IMR-90 (cell line): ENCODE data around the gene ARHGAP15. TPM values are rescaled to one million over a fixed set of nuclear protein-coding genes. Genes with fewer than 3 reads are reported as not detected.

Source experiments
- ATAC-seq: fragments of 200-7000 bp; cut with Tn5 transposase; 2 replicates; pipeline ENCODE4 v1.9.1; 2020; ENCODE audit warnings: low read depth, mild to moderate bottlenecking, moderate library complexity
- BruUV-seq: library from RNA; stranded (reverse); fragments of 400-500 nt; replicated peaks from 2 replicates; lab custom pipeline; 2021; lab: Mats Ljungman, UMichigan
- CTCF ChIA-PET: fragments of 300-600 bp; formaldehyde crosslinking; extraction: SDS; loops from one replicate; lab custom pipeline; 2021; ENCODE audit warnings: antibody characterized with exemption; lab: Yijun Ruan, JAX
- POLR2A ChIA-PET: fragments of 300-600 bp; sonication (Branson Sonifier 250); formaldehyde crosslinking; loops from one replicate; lab custom pipeline; 2022; ENCODE audit warnings: antibody characterized with exemption; ENCODE audit not compliant: unreplicated experiment; lab: Charles Lee
- DNase-seq: peaks from one replicate; pipeline ENCODE4 v3.0.0; 2013
- H2AFZ ChIP-seq: replicated peaks from 2 replicates; pipeline ENCODE3; 2013; ENCODE audit warnings: low read length, mild to moderate bottlenecking; ENCODE audit not compliant: poor library complexity
- H2AK5ac ChIP-seq: 2 replicates; pipeline ENCODE4 v1.6.1; 2013; ENCODE audit warnings: low read depth, low read length, inconsistent platforms
- H2AK9ac ChIP-seq: replicated peaks from 2 replicates; pipeline ENCODE3; 2013; ENCODE audit warnings: mild to moderate bottlenecking, low read depth, low read length, moderate library complexity; ENCODE audit not compliant: poor library complexity
- H2BK120ac ChIP-seq: 2 replicates; pipeline ENCODE4 v1.6.1; 2013; ENCODE audit warnings: low read depth, low read length, inconsistent platforms
- H2BK15ac ChIP-seq: 3 replicates; pipeline ENCODE4 v1.6.1; 2013; ENCODE audit warnings: low read depth, low read length, inconsistent platforms
- H2BK20ac ChIP-seq: 2 replicates; pipeline ENCODE4 v1.6.1; 2013; ENCODE audit warnings: low read depth, mild to moderate bottlenecking, inconsistent platforms, low read length, moderate library complexity
- H2BK5ac ChIP-seq: 2 replicates; pipeline ENCODE4 v1.6.1; 2013; ENCODE audit warnings: mild to moderate bottlenecking, low read depth, low read length, inconsistent platforms; ENCODE audit not compliant: poor library complexity, severe bottlenecking
- H3K14ac ChIP-seq: replicated peaks from 2 replicates; pipeline ENCODE4 v1.6.1; 2013; ENCODE audit warnings: low read depth, low read length, inconsistent platforms
- H3K18ac ChIP-seq: 2 replicates; pipeline ENCODE4 v1.6.1; 2013; ENCODE audit warnings: low read depth, low read length, control low read depth
- H3K23ac ChIP-seq: 2 replicates; pipeline ENCODE4 v1.6.1; 2013; ENCODE audit warnings: low read depth, low read length, inconsistent platforms
- H3K27ac ChIP-seq: 2 replicates; pipeline ENCODE4 v1.5.1; 2013; ENCODE audit warnings: mild to moderate bottlenecking, control low read depth, low read length; ENCODE audit not compliant: insufficient read depth
- H3K27me3 ChIP-seq: 2 replicates; pipeline ENCODE4 v1.6.1; 2013; ENCODE audit warnings: low read length; ENCODE audit not compliant: control insufficient read depth, insufficient read depth
- H3K36me3 ChIP-seq: 2 replicates; pipeline ENCODE4 v1.6.1; 2013; ENCODE audit warnings: low read length, mixed read lengths; ENCODE audit not compliant: control insufficient read depth, insufficient read depth
- H3K4ac ChIP-seq: 2 replicates; pipeline ENCODE4 v1.6.1; 2013; ENCODE audit warnings: low read depth, low read length, inconsistent platforms
- H3K4me1 ChIP-seq: 2 replicates; pipeline ENCODE4 v1.6.1; 2013; ENCODE audit warnings: low read length, mixed read lengths; ENCODE audit not compliant: control insufficient read depth, insufficient read depth
- H3K4me2 ChIP-seq: 2 replicates; pipeline ENCODE4 v1.6.1; 2013; ENCODE audit warnings: low read depth, mild to moderate bottlenecking, control low read depth, low read length, moderate library complexity
- H3K4me3 ChIP-seq: 2 replicates; pipeline ENCODE4 v1.5.1; 2013; ENCODE audit warnings: low read depth, mild to moderate bottlenecking, control low read depth, low read length, moderate library complexity; ENCODE audit not compliant: insufficient read depth
- H3K56ac ChIP-seq: 2 replicates; pipeline ENCODE4 v1.6.1; 2013; ENCODE audit warnings: low read length, inconsistent platforms; ENCODE audit not compliant: insufficient read depth; ENCODE audit errors: extremely low read depth
- H3K79me1 ChIP-seq, 2 experiments: 2 replicates each; pipeline ENCODE4 v1.6.1; 2013; ENCODE audit warnings: low read length in 2 of 2, inconsistent platforms in 1 of 2, low read depth in 1 of 2
- H3K9ac ChIP-seq: 2 replicates; pipeline ENCODE4 v1.6.1; 2013; ENCODE audit warnings: low read depth, low read length, control low read depth
- H3K9me1 ChIP-seq: 2 replicates; pipeline ENCODE4 v1.6.1; 2013; ENCODE audit warnings: low read length, inconsistent platforms; ENCODE audit not compliant: insufficient read depth
- H3K9me3 ChIP-seq: 2 replicates; pipeline ENCODE4 v1.6.1; 2013; ENCODE audit warnings: low read length; ENCODE audit not compliant: control insufficient read depth, insufficient read depth
- H4K20me1 ChIP-seq: 2 replicates; pipeline ENCODE4 v1.6.1; 2013; ENCODE audit warnings: low read length, inconsistent platforms; ENCODE audit not compliant: insufficient read depth
- H4K5ac ChIP-seq: 2 replicates; pipeline ENCODE4 v1.6.1; 2013; ENCODE audit warnings: mild to moderate bottlenecking, low read depth, low read length, control low read depth
- H4K8ac ChIP-seq, 2 experiments: 2 replicates each; pipeline ENCODE4 v1.6.1; 2013; ENCODE audit warnings: low read depth in 2 of 2, low read length in 2 of 2, control low read depth in 1 of 2, inconsistent platforms in 1 of 2
- H4K91ac ChIP-seq: 2 replicates; pipeline ENCODE4 v1.6.1; 2013; ENCODE audit warnings: low read depth, low read length, inconsistent platforms; ENCODE audit not compliant: insufficient read depth
- BHLHE40 ChIP-seq: fragments of 150-350 bp; IDR thresholded peaks from 2 replicates; pipeline ENCODE4 v1.6.1; 2016; ENCODE audit warnings: mild to moderate bottlenecking, low read depth, low read length
- CEBPB ChIP-seq: IDR thresholded peaks from 2 replicates; pipeline ENCODE4 v1.6.1; 2012; ENCODE audit warnings: low read depth, low read length, improper control_type of control experiment
- CHD1 ChIP-seq: IDR thresholded peaks from 2 replicates; pipeline ENCODE4 v1.6.1; 2012; ENCODE audit warnings: low read depth, low read length, improper control_type of control experiment
- CTCF ChIP-seq: conservative IDR thresholded peaks from 2 replicates; pipeline ENCODE4 v1.5.1; 2012; ENCODE audit warnings: mild to moderate bottlenecking, low read depth, low read length, improper control_type of control experiment
- ELK1 ChIP-seq: fragments of 150-350 bp; IDR thresholded peaks from 2 replicates; pipeline ENCODE4 v1.6.1; 2016; ENCODE audit warnings: low read depth, mild to moderate bottlenecking, low read length, moderate library complexity, borderline replicate concordance
- FOS ChIP-seq: fragments of 150-350 bp; IDR thresholded peaks from 2 replicates; pipeline ENCODE4 v1.6.1; 2016; ENCODE audit warnings: low read depth, low read length
- MAFK ChIP-seq: IDR thresholded peaks from 2 replicates; pipeline ENCODE4 v1.6.1; 2012; ENCODE audit warnings: low read depth, low read length, improper control_type of control experiment
- MAZ ChIP-seq: IDR thresholded peaks from 2 replicates; pipeline ENCODE4 v1.6.1; 2012; ENCODE audit warnings: low read depth, mild to moderate bottlenecking, low read length, improper control_type of control experiment, moderate library complexity, borderline replicate concordance
- MXI1 ChIP-seq: IDR thresholded peaks from 2 replicates; pipeline ENCODE4 v1.6.1; 2012; ENCODE audit warnings: low read depth, mild to moderate bottlenecking, low read length, moderate library complexity, borderline replicate concordance
- NFE2L2 ChIP-seq: fragments of 150-350 bp; IDR thresholded peaks from 2 replicates; pipeline ENCODE4 v1.6.1; 2016; ENCODE audit warnings: low read depth, mild to moderate bottlenecking, low read length
- POLR2A ChIP-seq: IDR thresholded peaks from 2 replicates; pipeline ENCODE4 v1.6.1; 2012; ENCODE audit warnings: mild to moderate bottlenecking, low read depth, low read length
- RAD21 ChIP-seq: IDR thresholded peaks from 2 replicates; pipeline ENCODE4 v1.6.1; 2012; ENCODE audit warnings: low read length, improper control_type of control experiment
- RCOR1 ChIP-seq: IDR thresholded peaks from 2 replicates; pipeline ENCODE4 v1.6.1; 2012; ENCODE audit warnings: mild to moderate bottlenecking, low read length, improper control_type of control experiment; ENCODE audit not compliant: insufficient replicate concordance
- RFX5 ChIP-seq: IDR thresholded peaks from 2 replicates; pipeline ENCODE4 v1.8.0; 2012; ENCODE audit warnings: low read depth, mild to moderate bottlenecking, low read length, moderate library complexity
- SMC3 ChIP-seq: fragments of 150-350 bp; IDR thresholded peaks from 2 replicates; pipeline ENCODE4 v1.6.1; 2016; ENCODE audit warnings: low read depth, mild to moderate bottlenecking, antibody characterized with exemption, low read length, moderate library complexity
- USF2 ChIP-seq: fragments of 150-350 bp; IDR thresholded peaks from 2 replicates; pipeline ENCODE4 v1.6.1; 2017; ENCODE audit warnings: mild to moderate bottlenecking, antibody characterized with exemption, low read length, low read depth
- WGBS, 2 experiments: methylation state at CpG; one replicate each; pipeline versions ENCODE4 v1.1.5 to v1.1.7; 2013; ENCODE audit warnings: missing lambda C conversion rate in 2 of 2; ENCODE audit not compliant: insufficient read length in 1 of 2; ENCODE audit errors: extremely low coverage in 2 of 2; 5-methylcytosine and 5-hydroxymethylcytosine counted together
- dilution Hi-C: fragments of 300-500 bp; cut with HindIII; formaldehyde crosslinking; loops from one replicate; pipeline ENCODE4 v1.14.3; 2018; ENCODE audit warnings: low sequenced_read_pairs; ENCODE audit not compliant: unreplicated experiment
- in situ Hi-C: fragments of 300-500 bp; cut with MboI; formaldehyde crosslinking; loops from 3 replicates; pipeline ENCODE4 v1.14.3; 2019; ENCODE audit warnings: low sequenced_read_pairs, inconsistent platforms, mixed read lengths
- intact Hi-C: fragments of 100-400 bp; cut with micrococcal nuclease; formaldehyde crosslinking; loops from 2 replicates; pipeline ENCODE4 v1.10.0; 2022
- polyA plus RNA-seq, 3 experiments: library from polyadenylated mRNA; depleted of rRNA; stranded (reverse); fragments of >200 nt; gene quantifications; 2 replicates each; pipeline ENCODE4 v1.2.3, GENCODE V29; 2012; ENCODE audit warnings: low replicate concordance in 1 of 3
- total RNA-seq: library from RNA; depleted of rRNA; stranded (reverse); fragments of >200 nt; gene quantifications from 2 replicates; pipeline ENCODE4 v1.2.3, GENCODE V29; 2012

The ARHGAP15 gene
- total and polyA plus RNA-seq, 2 of the 4 experiments (the other 2 are of a cell fraction) = not detected

GRCh38 chr2:143410082-143410897, 281.1 kb downstream of the ARHGAP15 start:
- H3K9ac ChIP-seq = no peak overlapping the region
- no peak overlapping the region for H3K56ac ChIP-seq
- H3K79me1 ChIP-seq = no peaks in the 10 kb centered on the region
- BruUV-seq = no TSS peak
- H2AFZ ChIP-seq = no peak overlapping the region
- ChIA-PET POLR2A (no interaction called here), CTCF (no interaction called here)
- H3K27me3 ChIP-seq = no peaks in the 10 kb centered on the region
- no peak overlapping the region for H3K4me2 ChIP-seq
- no peak overlapping the region for H2BK120ac ChIP-seq
- no peaks in the 10 kb centered on the region for H3K4me1 ChIP-seq
- H3K4ac ChIP-seq = no peak overlapping the region
- H2BK5ac ChIP-seq = no peak overlapping the region
- no peak overlapping the region for H4K91ac ChIP-seq
- no peaks in the 10 kb centered on the region for H3K9me1 ChIP-seq
- no peaks in the 10 kb centered on the region for H3K9me3 ChIP-seq
- no CpG with 5 or more reads among the region's 3 CpGs for WGBS, 2 experiments
- H4K8ac ChIP-seq = no peak overlapping the region
- no peak overlapping the region for H3K18ac ChIP-seq
- no peak overlapping the region for H2AK9ac ChIP-seq
- H2BK20ac ChIP-seq = no peak overlapping the region
- intact Hi-C loops (no loop called here), in situ Hi-C loops (no loop called here), dilution Hi-C loops (no loop called here)
- H3K27ac ChIP-seq = no peak overlapping the region
- no peak for TF ChIP-seq NFE2L2
- TF ChIP-seq MXI1 = no peak
- TF ChIP-seq ELK1 = no peak
- TF ChIP-seq USF2 = no peak
- TF ChIP-seq SMC3 = no peak
- no peak for TF ChIP-seq FOS
- TF ChIP-seq CHD1 = no peak
- TF ChIP-seq MAZ = no peak
- no peak for TF ChIP-seq RAD21
- no peak for TF ChIP-seq BHLHE40
- TF ChIP-seq POLR2A = no peak
- TF ChIP-seq CEBPB = no peak
- no peak for TF ChIP-seq MAFK
- TF ChIP-seq RFX5 = no peak
- no peak for TF ChIP-seq CTCF
- no peak for TF ChIP-seq RCOR1
- no peaks in the 10 kb centered on the region for H3K36me3 ChIP-seq
- no peak overlapping the region for H2BK15ac ChIP-seq
- H4K20me1 ChIP-seq = no peaks in the 10 kb centered on the region
- no peak overlapping the region for H3K23ac ChIP-seq
- no peak overlapping the region for H4K5ac ChIP-seq
- no peak overlapping the region for H2AK5ac ChIP-seq
- no peak overlapping the region for H3K14ac ChIP-seq
- no peak overlapping the region for H3K4me3 ChIP-seq
- no peak for DNase-seq
- no peak for ATAC-seq
